Measurements from ENCODE around the gene KMT5B. TPM values are rescaled to one million over a fixed set of nuclear protein-coding genes. Genes with fewer than 3 reads are reported as not detected.

KMT5B gene
- total and polyA plus RNA-seq, 2 donors from 2014 or later: 15.8 to 54.2 TPM

GRCh38 chr11:68148071-68148805, 64.9 kb downstream of the KMT5B start:
- no peak overlapping the region for H3K4me3 ChIP-seq (ENCODE audit: low read length in 3 of 3)
- intact Hi-C loops (cut with DNase I): no loop called here
- no peaks in the 10 kb centered on the region for H3K27me3 ChIP-seq (ENCODE audit: control insufficient read depth, insufficient read depth, low read length)
- H3K4me1 ChIP-seq (ENCODE audit: control insufficient read depth in 2 of 3, insufficient read depth in 2 of 3, low read depth in 1 of 3, low read length in 3 of 3): peaks cover 0 to 16% (median 12%) of the 10 kb centered on the region in 3 donors
- no peak for TF ChIP-seq CTCF (IDR thresholded peaks at IDR 0.05; ENCODE audit: borderline replicate concordance, extremely low read depth, insufficient read depth)
- no peak overlapping the region for H3K9ac ChIP-seq (ENCODE audit: low read length in 3 of 3)
- DNase-seq (no peak), FAIRE-seq (no peak)
- H3K27ac ChIP-seq (ENCODE audit: low read depth in 2 of 2, low read length in 2 of 2): no peak overlapping the region
- H3K36me3 ChIP-seq (ENCODE audit: control insufficient read depth in 2 of 3, insufficient read depth in 3 of 3, low read length in 3 of 3): no peaks in the 10 kb centered on the region
- no peaks in the 10 kb centered on the region for H3K9me3 ChIP-seq (ENCODE audit: control insufficient read depth in 2 of 3, insufficient read depth in 1 of 3, low read length in 3 of 3)

- FAIRE-seq (no peak), DNase-seq (peak in 2 of 5 donors; percentile 32 to 52)
- Histone ChIP-seq H3K4me3 (ENCODE audit: low read length in 3 of 3) (no peak overlapping the region), H3K9ac (ENCODE audit: low read length in 3 of 3) (peak overlapping the region in 1 of 3 donors; percentile 69), H3K4me1 (ENCODE audit: control insufficient read depth in 2 of 3, insufficient read depth in 2 of 3, low read depth in 1 of 3, low read length in 3 of 3) (peaks cover 0 to 16% (median 12%) of the 10 kb centered on the region in 3 donors), H3K36me3 (ENCODE audit: control insufficient read depth in 2 of 3, insufficient read depth in 3 of 3, low read length in 3 of 3) (no peaks in the 10 kb centered on the region), H3K27ac (ENCODE audit: low read depth in 2 of 2, low read length in 2 of 2) (peak overlapping the region; percentile 84 to 85), H3K9me3 (ENCODE audit: control insufficient read depth in 2 of 3, insufficient read depth in 1 of 3, low read length in 3 of 3) (no peaks in the 10 kb centered on the region), H3K27me3 (ENCODE audit: control insufficient read depth, insufficient read depth, low read length) (no peaks in the 10 kb centered on the region)
- TF ChIP-seq CTCF (IDR thresholded peaks at IDR 0.05; ENCODE audit: borderline replicate concordance, extremely low read depth, insufficient read depth): no peak
- intact Hi-C loops (cut with DNase I): no loop called here
Measured at GRCh38 chr11:68146704-68147474, 66.2 kb downstream of the KMT5B start.

GRCh38 chr11:68146010-68146540, 67.0 kb downstream of the KMT5B start:
- DNase-seq (peak in 1 of 5 donors; percentile 98), FAIRE-seq (no peak)
- Histone ChIP-seq H3K27ac (ENCODE audit: low read depth in 2 of 2, low read length in 2 of 2) (peak overlapping the region; percentile 84 to 85), H3K27me3 (ENCODE audit: control insufficient read depth, insufficient read depth, low read length) (no peaks in the 10 kb centered on the region), H3K4me1 (ENCODE audit: control insufficient read depth in 2 of 3, insufficient read depth in 2 of 3, low read depth in 1 of 3, low read length in 3 of 3) (peaks cover 0 to 16% (median 12%) of the 10 kb centered on the region in 3 donors), H3K9me3 (ENCODE audit: control insufficient read depth in 2 of 3, insufficient read depth in 1 of 3, low read length in 3 of 3) (no peaks in the 10 kb centered on the region), H3K9ac (ENCODE audit: low read length in 3 of 3) (peak overlapping the region in 1 of 3 donors; percentile 69), H3K4me3 (ENCODE audit: low read length in 3 of 3) (no peak overlapping the region), H3K36me3 (ENCODE audit: control insufficient read depth in 2 of 3, insufficient read depth in 3 of 3, low read length in 3 of 3) (no peaks in the 10 kb centered on the region)
- intact Hi-C loops (cut with DNase I): no loop called here
- no peak for TF ChIP-seq CTCF (IDR thresholded peaks at IDR 0.05; ENCODE audit: borderline replicate concordance, extremely low read depth, insufficient read depth)
